ENCODE results near the gene SLC22A12.

SLC22A12 gene

DNA sequence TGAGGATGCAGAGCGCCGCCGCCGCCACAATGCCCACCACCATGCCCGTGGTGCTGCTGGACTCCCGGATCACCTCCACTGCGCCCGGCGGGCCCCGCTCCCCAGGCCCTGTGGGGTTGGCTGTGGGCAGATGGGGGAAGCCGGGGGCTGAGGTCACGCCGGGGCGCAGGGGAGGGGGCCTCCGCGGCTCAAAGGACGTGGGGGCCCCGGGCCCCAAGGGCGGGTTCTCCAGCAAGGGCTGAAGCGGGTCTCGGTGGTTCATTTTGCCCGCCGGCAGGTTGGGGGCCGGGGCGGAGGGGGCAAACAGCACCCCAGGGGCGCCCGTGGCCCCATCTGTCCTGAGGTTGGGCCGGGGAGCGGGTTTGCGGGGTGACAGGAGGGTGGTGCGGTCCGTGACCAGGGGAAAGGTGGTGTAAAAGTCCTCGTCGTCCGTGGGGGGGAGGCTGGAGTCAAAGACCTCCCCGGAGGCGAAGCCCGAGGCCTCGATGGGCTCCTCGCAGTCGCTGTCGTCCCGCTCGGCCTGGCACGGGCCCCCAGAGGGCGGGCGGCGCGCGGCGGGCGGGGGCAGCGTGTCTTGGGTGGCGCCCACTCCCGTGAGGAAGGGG lies 16.5 kb downstream of the SLC22A12 start:
- TF ChIP-seq TAF1 (IDR thresholded peaks at IDR 0.05; ENCODE audit: low read depth) = no peak
- TF ChIP-seq ZBTB7A (IDR thresholded peaks at IDR 0.05; ENCODE audit: low read depth) = no peak
- no peak for TF ChIP-seq CEBPB (IDR thresholded peaks at IDR 0.05)
- no peak for TF ChIP-seq CREB1 (IDR thresholded peaks at IDR 0.05; ENCODE audit: low read depth)
- TF ChIP-seq TEAD4 (IDR thresholded peaks at IDR 0.05) = no peak
- no peak for TF ChIP-seq RAD21 (IDR thresholded peaks at IDR 0.05; ENCODE audit: low read depth)
- no peak for TF ChIP-seq NFIC (IDR thresholded peaks at IDR 0.05)
- no peak for TF ChIP-seq EGR1 (IDR thresholded peaks at IDR 0.05)
- TF ChIP-seq EP300 (IDR thresholded peaks at IDR 0.05; ENCODE audit: borderline replicate concordance) = no peak
- TF ChIP-seq, protein P1, sequence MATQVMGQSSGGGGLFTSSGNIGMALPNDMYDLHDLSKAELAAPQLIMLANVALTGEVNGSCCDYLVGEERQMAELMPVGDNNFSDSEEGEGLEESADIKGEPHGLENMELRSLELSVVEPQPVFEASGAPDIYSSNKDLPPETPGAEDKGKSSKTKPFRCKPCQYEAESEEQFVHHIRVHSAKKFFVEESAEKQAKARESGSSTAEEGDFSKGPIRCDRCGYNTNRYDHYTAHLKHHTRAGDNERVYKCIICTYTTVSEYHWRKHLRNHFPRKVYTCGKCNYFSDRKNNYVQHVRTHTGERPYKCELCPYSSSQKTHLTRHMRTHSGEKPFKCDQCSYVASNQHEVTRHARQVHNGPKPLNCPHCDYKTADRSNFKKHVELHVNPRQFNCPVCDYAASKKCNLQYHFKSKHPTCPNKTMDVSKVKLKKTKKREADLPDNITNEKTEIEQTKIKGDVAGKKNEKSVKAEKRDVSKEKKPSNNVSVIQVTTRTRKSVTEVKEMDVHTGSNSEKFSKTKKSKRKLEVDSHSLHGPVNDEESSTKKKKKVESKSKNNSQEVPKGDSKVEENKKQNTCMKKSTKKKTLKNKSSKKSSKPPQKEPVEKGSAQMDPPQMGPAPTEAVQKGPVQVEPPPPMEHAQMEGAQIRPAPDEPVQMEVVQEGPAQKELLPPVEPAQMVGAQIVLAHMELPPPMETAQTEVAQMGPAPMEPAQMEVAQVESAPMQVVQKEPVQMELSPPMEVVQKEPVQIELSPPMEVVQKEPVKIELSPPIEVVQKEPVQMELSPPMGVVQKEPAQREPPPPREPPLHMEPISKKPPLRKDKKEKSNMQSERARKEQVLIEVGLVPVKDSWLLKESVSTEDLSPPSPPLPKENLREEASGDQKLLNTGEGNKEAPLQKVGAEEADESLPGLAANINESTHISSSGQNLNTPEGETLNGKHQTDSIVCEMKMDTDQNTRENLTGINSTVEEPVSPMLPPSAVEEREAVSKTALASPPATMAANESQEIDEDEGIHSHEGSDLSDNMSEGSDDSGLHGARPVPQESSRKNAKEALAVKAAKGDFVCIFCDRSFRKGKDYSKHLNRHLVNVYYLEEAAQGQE (IDR thresholded peaks at IDR 0.05; ENCODE audit: low read depth) = no peak
- TF ChIP-seq FOXM1 (IDR thresholded peaks at IDR 0.05; ENCODE audit: borderline replicate concordance, low read depth) = no peak
- no peak for TF ChIP-seq TCF12 (IDR thresholded peaks at IDR 0.05; ENCODE audit: low read depth)
- no peak for TF ChIP-seq USF1 (IDR thresholded peaks at IDR 0.05)
- TF ChIP-seq YY1 (IDR thresholded peaks at IDR 0.05; ENCODE audit: low read depth) = no peak

DNA sequence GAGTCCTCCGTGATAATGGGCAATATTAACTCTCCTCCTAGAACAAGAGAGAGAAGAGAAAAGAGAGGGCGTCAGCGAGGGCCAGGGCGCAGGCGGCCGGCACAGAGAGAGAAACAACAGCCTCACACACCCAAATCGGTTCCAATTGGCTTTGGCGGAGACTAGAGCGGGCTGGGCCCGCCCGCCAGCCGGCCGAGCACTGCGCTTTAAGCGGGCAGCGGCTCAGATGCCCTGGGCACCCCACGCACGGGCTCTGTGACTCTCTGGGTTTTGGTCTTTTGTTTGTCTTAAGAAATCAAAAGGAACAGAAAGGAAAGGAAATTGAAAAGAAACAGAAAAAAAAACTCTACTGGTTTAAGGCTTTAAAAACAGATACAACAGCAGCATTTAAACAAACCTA lies 17.0 kb downstream of the SLC22A12 start:
- TF ChIP-seq, protein P2, sequence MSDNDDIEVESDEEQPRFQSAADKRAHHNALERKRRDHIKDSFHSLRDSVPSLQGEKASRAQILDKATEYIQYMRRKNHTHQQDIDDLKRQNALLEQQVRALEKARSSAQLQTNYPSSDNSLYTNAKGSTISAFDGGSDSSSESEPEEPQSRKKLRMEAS (IDR thresholded peaks at IDR 0.05) = no peak
- no peak for TF ChIP-seq TCF12 (IDR thresholded peaks at IDR 0.05; ENCODE audit: low read depth)
- TF ChIP-seq EGR1 (IDR thresholded peaks at IDR 0.05) = no peak
- TF ChIP-seq TEAD4 (IDR thresholded peaks at IDR 0.05) = no peak
- TF ChIP-seq USF1 (IDR thresholded peaks at IDR 0.05) = no peak
- no peak for TF ChIP-seq ZBTB7A (IDR thresholded peaks at IDR 0.05; ENCODE audit: low read depth)
- TF ChIP-seq RAD21 (IDR thresholded peaks at IDR 0.05; ENCODE audit: low read depth) = no peak
- TF ChIP-seq YY1 (IDR thresholded peaks at IDR 0.05; ENCODE audit: low read depth) = no peak
- TF ChIP-seq FOXM1 (IDR thresholded peaks at IDR 0.05; ENCODE audit: borderline replicate concordance, low read depth) = no peak
- no peak for TF ChIP-seq NFIC (IDR thresholded peaks at IDR 0.05)
- no peak for TF ChIP-seq TAF1 (IDR thresholded peaks at IDR 0.05; ENCODE audit: low read depth)
- no peak for TF ChIP-seq EP300 (IDR thresholded peaks at IDR 0.05; ENCODE audit: borderline replicate concordance)
- no peak for TF ChIP-seq CREB1 (IDR thresholded peaks at IDR 0.05; ENCODE audit: low read depth)
- TF ChIP-seq, protein P1 (IDR thresholded peaks at IDR 0.05; ENCODE audit: low read depth) = no peak
- no peak for TF ChIP-seq CEBPB (IDR thresholded peaks at IDR 0.05)

DNA sequence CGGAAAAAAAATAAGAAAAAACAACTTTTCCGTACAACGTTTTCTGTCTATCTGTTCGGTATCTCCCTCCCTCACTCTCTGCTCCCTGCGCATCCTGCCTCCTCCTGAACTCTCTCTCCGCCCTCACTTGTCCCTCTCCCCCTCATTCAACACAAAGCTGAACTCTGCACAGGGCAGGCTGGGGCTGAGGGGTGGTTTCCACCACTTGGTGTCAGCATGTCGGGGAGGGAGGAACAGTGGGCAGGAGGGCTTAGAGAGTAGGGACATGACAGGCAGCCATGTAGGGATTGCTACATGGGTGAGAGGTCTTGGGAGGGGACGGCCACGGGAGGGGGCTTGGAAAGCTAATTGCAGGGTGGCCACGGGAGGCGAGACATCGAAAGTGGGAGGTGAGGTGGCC lies 17.6 kb downstream of the SLC22A12 start:
- TF ChIP-seq TEAD4 (IDR thresholded peaks at IDR 0.05) = no peak
- no peak for TF ChIP-seq CREB1 (IDR thresholded peaks at IDR 0.05; ENCODE audit: low read depth)
- TF ChIP-seq TAF1 (IDR thresholded peaks at IDR 0.05; ENCODE audit: low read depth) = no peak
- no peak for TF ChIP-seq NFIC (IDR thresholded peaks at IDR 0.05)
- no peak for TF ChIP-seq ZBTB7A (IDR thresholded peaks at IDR 0.05; ENCODE audit: low read depth)
- no peak for TF ChIP-seq FOXM1 (IDR thresholded peaks at IDR 0.05; ENCODE audit: borderline replicate concordance, low read depth)
- TF ChIP-seq, protein P2 (IDR thresholded peaks at IDR 0.05) = no peak
- TF ChIP-seq EGR1 (IDR thresholded peaks at IDR 0.05) = no peak
- TF ChIP-seq CEBPB (IDR thresholded peaks at IDR 0.05) = no peak
- no peak for TF ChIP-seq EP300 (IDR thresholded peaks at IDR 0.05; ENCODE audit: borderline replicate concordance)
- no peak for TF ChIP-seq RAD21 (IDR thresholded peaks at IDR 0.05; ENCODE audit: low read depth)
- TF ChIP-seq TCF12 (IDR thresholded peaks at IDR 0.05; ENCODE audit: low read depth) = no peak
- TF ChIP-seq, protein P1 (IDR thresholded peaks at IDR 0.05; ENCODE audit: low read depth) = no peak
- no peak for TF ChIP-seq YY1 (IDR thresholded peaks at IDR 0.05; ENCODE audit: low read depth)
- no peak for TF ChIP-seq USF1 (IDR thresholded peaks at IDR 0.05)
